Frontal cortex (tissue), 4 donors: ENCODE results near the gene CCDC27. TPM values are rescaled to one million over a fixed set of nuclear protein-coding genes. Genes with fewer than 3 reads are reported as not detected.

Source experiments
- DNase-seq, 2 donors: peaks; one replicate each; pipeline ENCODE4 v3.0.0; 2012; ENCODE audit warnings: low spot score in 2 of 2
- FAIRE-seq: peaks from 2 replicates; lab custom pipeline; 2012; peaks lifted over from hg19 to GRCh38; lab: Jason Lieb, UNC
- total RNA-seq: library from RNA; depleted of rRNA; stranded (reverse); fragments of >200 nt; gene quantifications from one replicate; pipeline ENCODE4 v1.2.3, GENCODE V29; 2014
- donor health status: control.
- donor health status: control.
- donor health status: control.

The CCDC27 gene
- total RNA-seq, 1 donor from 2014 or later: not detected

DNA sequence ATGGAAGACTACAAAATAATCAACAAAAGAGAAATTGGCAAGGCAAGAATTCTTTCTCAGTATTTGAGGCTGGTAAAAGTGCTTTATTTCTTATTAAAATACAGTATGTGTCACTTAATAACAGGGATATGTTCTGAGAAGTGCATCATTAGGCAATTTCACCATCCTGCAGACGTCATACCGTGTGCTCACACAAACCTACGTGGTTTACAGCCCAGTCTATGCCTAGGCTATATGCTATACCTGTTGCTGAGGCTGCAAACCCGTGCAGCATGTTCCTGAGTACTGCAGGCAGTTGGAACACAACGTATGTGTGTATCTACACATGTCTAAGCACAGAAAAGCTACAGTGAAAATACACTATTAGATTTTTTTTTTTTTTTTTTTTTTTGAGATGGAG is 2.7 kb upstream of the CCDC27 start:
- FAIRE-seq: no peak
- DNase-seq: no peak

DNA sequence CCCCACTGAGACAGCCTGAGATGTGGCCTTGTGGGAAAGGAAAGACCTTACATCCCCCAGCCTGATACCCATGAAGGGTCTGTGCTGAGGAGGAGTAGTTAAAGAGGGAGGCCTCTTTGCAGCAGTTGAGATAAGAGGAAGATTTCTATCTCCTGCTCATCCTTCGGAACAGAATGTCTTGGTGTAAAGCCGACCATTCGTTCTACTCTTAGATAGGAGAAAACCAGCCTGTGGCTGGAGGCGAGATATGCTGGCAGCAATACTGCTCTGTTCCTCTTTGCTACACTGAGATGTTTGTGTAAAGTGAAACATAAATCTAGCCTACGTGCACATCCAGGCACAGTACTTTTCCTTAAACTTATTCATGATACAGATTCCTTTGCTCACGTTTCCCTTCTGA is 1.5 kb upstream of the CCDC27 start:
- FAIRE-seq (no peak), DNase-seq (no peak)

DNA sequence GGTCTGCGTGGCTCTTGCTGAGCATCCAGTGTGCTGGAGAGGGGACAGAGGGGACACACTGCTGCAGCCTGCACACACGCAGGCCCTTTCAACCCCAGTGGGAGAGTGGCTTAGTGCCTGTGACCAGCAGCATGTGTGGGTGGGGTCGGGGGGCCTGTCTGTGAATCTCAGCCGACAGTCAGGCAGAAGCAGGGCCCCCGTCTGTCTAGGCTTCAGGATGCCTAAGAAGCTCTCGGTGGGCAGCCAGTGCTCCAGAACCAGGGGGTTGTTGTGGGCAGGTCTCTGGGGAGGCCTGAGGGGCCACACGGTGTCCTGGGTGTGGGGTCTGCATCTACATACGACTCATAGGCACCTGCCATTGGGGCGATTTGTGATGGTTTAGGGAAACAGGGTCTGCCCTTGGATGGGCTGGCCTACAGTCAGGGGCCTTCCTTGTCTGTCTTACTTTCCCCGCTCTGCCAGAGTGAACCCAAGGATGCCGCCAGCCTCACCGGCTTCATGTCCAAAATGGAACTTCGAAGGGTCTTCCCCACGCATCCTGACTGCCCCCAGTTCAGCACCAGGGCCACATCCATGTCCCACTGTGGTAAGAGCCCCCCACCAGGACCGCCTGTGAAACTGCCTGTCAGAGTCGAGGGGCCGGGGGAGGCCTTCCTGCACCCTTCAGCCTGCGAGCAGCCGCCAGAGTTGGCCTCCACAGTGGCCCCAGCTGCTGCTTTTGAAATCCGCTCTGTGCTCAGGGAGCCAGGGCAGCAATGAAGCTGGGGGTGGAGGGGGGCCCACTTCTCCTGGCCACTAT is 1.6 kb downstream of the CCDC27 start:
- no peak for FAIRE-seq
- DNase-seq: no peak

DNA sequence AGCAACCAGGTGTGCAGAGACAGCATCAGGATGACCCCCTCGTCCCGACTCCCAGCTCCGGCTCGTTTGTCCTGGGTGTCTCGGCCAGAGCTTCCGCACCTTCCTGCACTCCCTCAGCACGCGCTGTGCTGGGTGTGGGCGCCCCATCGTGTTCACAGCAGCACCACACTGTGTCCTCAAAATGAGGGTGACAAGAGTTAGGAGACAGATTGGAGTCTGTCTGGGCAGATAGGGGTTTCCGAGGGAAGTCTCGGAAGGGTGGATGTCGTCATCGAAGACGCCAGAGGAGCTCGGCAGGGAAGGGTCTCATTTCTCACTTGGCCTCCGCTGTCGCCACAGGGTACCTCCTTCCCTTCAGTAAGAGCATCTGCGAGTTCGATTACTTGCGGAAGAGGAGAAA is 4.1 kb downstream of the CCDC27 start:
- DNase-seq: no peak
- no peak for FAIRE-seq

DNA sequence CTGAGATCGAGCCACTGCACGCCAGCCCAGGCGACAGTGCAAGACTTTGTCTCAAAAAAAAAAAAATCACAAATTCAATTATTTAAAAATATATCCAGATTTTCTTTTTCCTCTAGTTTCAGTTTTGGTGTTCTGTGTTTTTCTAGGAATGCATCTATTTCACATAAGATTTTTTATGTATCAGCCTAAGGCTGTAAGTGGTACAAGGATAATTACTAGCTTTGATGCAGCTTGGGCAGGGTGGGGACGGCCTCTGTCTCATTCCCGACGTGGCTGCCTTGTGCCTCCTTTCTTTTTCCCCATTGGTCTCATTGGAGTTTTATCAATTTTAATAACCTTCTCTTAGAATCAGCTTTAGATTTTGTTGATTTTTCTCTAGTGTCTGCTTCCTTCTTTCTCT is 6.9 kb downstream of the CCDC27 start:
- FAIRE-seq: no peak
- DNase-seq: no peak

DNA sequence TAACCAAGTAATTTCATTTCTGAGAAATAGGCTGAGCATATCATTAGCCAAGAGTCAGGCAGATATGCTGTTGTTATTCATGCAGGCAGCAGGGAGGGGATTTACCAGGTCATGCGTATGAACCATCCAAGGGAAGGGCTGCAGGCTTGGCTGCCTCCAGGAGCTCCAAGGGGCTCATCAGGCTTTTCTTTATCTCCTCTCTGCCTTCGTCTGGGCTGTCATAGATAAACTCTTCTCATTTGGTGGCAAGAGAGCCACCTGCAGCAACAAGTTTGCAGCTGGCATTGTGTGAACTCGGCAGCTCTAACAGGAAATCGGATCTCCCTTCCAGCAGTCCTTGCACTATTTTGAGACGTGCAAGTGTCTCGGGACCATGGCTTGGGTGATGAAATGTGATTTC is 7.5 kb downstream of the CCDC27 start:
- FAIRE-seq: no peak
- DNase-seq: no peak

DNA sequence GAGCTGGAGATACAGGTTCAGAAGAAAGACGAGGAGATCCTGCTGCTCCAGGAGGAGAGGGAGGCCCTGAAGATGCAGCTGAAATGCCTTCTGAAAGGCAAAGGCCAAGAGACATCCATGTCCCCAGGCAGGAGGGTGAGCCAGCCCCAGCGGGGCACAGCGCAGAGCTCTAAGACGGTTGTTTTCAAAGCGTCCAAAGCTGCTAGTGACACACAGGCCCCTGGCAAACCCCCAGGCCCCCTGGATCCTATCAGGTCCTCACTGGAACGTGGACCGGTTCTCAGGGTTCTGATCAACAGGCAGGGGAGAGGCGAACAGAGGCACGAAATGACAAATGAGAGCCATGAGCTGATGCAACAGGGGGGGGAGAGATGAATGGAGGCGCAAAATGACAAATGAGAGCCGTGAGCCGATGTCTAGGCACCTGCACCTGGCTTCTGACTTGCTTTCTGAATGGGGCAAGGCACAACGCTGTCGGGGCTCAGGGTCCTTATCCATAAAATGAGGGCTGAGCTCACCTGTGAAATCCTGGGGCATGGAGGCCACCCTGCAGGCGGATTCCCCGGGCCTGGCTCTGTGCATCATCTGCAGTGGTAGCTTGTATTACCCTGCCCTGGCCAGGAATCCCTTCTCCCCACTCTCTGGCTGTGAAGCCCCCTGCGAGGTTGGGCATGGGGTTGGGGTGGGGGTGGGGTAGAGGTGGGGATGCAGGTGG is 9.2 kb downstream of the CCDC27 start:
- FAIRE-seq (no peak), DNase-seq (no peak)

DNA sequence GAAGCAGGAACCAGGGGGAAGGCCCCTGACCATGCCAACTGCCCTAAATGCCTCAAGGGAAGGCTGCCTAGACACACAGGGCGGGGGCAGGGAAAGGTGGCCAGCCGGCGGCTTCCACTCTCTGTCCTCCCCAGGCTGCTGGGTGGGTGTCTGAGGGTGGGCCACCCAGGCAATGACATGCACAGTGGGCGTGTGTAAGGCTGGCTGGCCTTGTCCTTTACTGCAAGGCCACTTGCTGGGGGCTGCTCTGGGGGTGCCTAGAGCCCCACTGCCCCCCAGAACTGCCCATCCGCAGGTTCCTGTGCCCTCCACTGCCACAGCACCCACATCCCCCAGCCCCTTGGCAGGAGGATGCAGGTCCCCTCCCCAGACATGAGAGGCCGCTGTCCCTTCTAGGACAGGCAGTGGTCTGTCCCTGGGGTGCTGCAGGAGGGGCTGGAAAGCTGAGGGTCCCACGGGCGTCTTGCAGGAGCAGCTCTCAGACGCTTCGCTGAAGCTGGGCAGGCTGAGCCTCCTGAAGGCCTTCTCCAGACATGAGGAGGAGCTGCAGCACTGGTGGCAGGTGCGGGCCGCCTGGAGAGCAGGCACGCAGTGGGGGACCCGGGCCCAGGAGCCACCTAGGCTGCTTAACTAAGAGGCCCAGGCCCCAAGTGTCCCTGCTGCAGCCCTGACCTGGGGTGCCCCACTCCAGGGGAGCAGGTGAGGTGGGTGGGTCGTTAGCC is 10.1 kb downstream of the CCDC27 start:
- DNase-seq (no peak), FAIRE-seq (no peak)

DNA sequence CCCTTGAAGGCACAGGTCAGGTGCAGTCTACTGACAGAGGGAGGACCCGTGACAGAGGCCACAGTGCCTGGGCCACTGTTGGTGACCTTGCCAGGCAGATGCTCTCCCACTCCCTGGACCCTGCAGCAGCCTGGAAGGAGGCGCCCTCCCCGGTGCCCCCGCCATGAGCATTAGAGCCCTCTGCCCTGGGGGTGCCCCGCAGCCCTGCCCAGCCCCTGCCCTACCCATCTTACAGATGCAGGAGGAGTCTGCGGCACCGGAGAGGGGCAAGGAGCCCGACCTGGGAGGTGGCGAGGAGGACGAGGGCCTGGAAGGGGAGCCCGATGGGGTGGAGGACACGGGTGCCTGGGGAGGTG is 10.6 kb downstream of the CCDC27 start:
- FAIRE-seq (no peak), DNase-seq (no peak)

DNA sequence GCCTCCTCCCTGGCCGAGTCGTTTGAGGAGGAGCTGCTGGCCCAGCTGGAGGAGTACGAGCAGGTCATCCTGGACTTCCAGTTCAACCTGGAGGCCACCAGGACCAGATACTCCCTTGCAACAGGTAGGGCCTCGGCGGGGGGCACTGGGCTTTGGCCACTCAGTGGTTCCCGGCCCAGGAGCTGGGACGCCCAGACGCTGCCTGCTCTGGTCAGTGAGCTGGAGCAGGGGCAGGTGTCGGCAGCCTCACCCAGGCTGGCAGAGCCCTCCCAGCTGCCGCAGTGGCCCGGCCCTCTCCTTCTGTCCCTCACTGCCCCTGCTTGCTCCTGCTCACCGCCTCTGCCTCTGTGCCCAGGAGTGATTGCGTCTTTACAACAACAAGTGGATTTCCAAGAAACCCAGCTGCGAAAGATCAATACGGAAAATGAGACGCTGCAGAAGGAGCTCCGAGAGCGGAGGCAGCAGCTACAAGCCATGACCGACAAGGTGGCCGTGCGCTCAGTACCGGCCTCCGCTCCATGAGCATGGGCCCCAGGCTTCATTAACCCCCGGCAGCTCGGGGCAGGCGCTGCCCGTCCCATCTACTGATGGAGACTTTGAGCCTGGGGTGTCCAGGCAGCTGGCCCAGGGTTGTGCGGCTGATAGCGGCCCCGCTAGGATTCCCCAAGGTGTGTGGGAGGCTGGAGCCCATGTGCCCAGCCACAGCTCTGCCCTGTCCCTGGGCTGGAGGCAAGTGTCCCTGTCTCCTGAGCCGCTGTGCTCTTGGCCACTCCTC is 11.3 kb downstream of the CCDC27 start:
- DNase-seq: no peak
- FAIRE-seq: no peak

DNA sequence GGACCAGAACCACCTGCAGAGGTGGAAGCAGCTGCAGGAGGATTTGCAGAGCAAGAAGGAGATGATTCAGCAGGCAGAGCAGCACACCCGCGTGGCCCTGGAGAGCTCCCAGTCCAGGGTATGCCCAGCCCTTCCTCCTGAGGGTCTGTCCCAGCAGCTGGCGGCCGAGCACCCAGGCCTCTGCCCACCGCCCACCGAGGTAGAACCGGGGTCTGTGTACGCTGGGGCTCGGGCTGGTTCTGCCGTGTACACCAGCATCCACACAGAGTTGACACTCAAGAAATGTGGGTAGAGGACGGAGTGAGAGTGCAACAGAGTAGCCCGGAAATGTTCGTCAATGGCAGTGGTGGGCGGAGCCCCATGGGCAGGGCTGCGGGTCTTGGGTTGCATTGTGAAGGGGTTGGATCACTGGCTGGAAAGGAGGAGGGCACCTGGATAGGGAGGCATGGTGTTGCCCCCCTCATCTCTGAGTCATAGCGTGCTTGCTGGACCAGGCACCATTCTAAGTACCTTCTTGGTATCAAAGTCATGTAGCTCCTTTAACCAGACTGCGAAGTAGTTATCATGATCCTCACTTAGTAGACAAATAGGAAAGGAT is 15.2 kb downstream of the CCDC27 start:
- DNase-seq: no peak

DNA sequence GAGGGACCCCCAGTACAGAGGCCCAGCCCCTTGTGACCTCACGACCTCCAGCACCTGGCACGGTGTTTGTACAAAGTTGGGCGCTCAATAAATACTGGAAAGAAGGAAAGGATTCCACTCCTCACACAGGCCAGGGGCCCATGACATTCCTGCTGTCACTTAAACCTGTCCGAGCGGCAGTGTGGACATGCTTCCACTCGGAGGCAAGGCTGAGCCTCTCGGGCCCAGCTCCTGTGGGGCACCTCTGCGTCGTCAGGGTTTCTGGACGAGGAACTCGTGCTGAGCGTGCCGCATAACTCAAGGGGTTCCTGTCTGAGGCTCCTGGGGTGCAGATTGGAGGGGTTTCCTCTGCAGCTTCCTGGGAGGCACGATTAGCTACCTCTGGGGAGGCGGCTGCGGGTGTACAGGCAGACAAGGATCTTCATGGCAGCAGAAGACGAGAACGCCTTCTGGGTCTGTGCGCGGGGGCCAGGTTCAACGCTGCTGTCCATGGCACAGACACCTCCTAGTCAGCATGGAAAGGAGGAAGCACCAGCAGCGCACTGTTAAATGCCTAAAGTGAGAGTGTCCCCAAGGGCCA is 16.7 kb downstream of the CCDC27 start:
- no peak for FAIRE-seq
- no peak for DNase-seq

More for the DNA sequence above, 15.2 kb downstream of the CCDC27 start:
- no peak for FAIRE-seq

DNA sequence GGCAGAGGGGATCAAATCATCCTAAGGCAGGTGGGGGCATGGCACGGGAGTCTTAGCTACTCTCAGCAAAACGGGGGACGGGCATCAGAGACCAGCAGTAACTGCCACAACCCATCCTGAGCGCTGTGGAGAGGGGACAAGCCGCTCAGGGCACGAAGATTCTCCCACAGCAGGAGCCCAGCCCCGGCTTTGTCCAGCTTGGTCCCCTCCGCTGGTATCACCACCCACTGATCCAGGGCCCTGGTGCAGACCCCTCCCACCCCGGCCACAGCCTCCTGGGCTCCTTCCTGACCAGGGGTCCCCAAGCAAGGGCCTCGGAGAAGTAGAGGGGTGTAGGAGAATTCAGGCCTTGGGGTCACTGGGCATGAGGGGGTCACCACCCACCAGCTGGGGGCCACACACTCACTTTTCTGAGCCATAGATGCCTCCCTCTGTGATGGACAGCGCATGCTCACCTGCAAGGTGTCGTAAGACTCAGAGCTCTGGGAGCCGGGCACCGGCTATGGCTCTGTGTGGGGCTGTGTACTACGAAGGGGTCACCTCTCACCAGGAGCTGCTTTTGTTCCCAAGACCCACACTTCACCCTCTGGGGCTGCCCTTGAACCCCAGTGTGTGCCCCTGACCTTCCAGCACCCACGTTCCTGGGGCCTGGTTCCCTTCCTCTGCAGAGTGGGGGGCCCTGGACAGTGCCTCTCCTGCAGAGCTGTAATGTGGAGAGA is 18.0 kb downstream of the CCDC27 start:
- no peak for DNase-seq
- no peak for FAIRE-seq

DNA sequence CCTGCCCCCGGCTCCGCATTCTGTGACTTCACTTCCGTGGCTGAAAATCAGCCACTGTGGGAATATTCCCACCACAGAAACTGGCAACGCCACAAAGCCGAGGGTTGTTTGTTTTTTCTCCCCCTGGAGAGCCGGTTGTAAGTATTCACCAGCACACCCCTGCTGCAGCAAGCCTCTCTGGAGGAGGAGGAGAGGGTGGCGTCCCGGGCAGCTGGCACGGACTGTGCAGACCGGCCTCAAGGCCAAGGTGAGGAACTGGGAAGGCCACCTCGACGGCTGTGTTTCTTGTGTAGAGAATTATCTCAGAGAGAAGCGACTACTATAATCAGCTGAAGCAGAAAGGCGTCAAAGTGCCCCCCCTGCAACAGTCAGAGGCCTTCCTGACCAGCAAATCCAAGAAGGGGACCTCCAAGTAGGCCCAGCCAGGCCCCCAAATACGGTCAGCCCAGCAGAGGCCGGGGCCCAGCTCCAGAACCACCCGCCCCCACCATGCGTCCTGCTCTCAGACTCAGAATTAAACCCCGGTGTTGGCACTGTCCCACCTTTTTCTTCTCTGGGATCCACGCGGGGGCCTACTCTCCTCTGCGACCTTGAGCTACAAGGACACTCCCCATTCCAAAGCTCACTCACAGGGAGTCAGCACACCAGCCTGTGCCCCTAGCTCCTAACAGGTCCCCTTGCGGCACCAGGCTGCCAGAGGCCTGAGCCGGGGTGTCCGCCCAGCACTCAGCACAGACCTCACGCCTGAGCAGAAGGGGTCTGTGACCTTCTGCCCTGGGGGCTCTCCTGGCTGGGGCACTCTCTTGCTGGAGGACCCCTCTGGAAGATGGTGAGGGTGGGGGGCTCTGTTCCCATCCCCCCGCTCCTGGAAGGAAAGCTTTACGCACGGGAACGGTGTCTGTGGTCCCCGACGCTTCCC is 19.1 kb downstream of the CCDC27 start:
- no peak for DNase-seq
- no peak for FAIRE-seq

DNA sequence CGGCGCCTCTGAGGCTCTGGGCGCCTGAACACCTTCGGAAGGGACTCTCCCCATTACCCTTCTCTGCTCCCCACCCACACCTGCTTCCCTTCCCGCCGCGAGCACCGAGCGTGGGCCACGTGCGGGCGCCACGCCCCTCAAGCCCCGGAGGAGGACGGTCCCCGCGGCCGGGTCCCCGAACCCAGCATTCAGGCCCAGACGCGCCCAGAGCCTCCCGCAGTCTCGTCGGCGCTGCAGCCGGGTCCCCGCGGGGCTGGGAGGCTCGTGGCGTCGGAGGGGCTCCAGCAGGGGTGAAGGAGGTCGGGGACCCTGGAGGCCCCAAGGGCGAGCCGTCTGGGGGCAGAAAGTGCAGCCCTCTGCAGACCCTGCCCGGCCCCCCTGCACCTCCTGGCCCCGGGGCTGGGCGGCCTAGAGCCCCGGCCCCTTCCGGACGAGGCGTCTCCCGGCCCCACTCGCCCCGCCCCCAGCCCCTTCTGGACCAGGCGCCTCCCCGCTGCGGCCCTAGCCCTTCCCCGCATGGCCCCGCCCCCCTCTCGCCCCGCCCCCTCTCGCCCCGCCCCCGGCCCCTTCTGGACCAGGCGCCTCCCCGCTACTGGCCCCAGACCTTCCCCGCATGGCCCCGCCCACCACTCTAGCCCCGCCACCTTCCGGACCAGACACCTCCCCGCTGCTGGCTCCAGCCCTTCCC is 19.9 kb downstream of the CCDC27 start:
- DNase-seq (peak; percentile 92 to 98), FAIRE-seq (no peak)

DNA sequence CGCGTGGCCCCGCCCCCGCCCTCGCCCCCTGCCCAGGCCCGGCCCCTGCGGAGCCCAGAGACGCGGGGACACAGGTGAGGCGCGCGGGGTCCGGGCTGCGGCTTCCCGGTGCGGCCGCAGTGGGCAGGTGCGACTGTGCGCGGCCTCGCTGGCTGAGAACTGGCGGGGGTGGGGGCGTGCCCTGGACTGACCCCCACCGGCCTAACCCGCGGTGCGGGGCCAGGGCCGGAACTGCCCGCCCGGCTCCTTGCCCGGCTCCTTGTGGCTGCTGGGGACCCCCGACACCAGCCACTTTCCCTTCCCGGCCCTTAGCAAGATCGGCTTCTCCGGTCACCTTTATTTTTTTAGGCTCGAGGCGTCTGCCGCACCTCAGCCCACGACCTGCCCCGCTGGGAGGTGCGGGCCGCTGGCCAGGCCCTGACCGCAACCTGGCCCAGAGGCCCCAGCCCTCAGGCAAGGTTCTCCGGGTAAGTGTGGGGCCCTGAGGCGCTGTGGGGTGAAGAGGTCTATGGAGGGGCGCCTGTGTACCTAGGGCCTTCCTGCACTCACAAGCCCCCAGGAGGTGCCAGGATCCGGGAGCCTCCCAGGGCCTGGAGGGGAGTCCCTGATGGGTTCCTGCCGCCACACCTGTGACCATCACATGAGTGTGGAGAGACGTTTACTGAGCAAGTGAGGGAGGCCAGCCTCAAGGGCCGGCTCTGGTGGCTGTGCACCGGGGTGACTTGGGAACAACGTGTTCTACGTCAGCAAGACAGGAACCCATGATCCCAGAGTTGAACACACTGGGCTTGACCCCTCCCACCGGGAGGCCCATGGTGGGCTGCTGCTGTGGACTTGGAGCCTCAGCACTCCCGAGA is 20.7 kb downstream of the CCDC27 start, which contains the start of gene SMIM1:
TSS of gene SMIM1 (plus strand) at position 35 of the 857 bp plus-strand sequence. CDS start 2,625 bp downstream, outside the sequence.
- FAIRE-seq (no peak), DNase-seq (no peak)
